H1 (cell line): ENCODE results near the gene VPS35. TPM values are rescaled to one million over a fixed set of nuclear protein-coding genes. Genes with fewer than 3 reads are reported as not detected.

Source experiments
- CTCF ChIA-PET: fragments of 300-600 bp; sonication (Branson Sonifier 250); formaldehyde crosslinking; loops from one replicate; lab custom pipeline; 2021; ENCODE audit not compliant: partially characterized antibody; lab: Charles Lee
- POLR2A ChIA-PET: fragments of 300-600 bp; sonication (Branson Sonifier 250); formaldehyde crosslinking; loops from one replicate; lab custom pipeline; 2021; ENCODE audit warnings: inconsistent platforms; ENCODE audit not compliant: partially characterized antibody; lab: Charles Lee
- DNase-seq, 2 experiments: peaks; one replicate each; pipeline versions ENCODE4 v3.0.0 to v3.0.0-alpha.2; 2010 to 2022; ENCODE audit warnings: low spot score in 2 of 2, low read depth in 1 of 2, mixed read lengths in 1 of 2
- FAIRE-seq: peaks from 2 replicates; lab custom pipeline; 2011; peaks lifted over from hg19 to GRCh38; lab: Jason Lieb, UNC
- H2AFZ ChIP-seq: 2 replicates; pipeline ENCODE4 v1.8.1; 2012; ENCODE audit warnings: low read length, inconsistent platforms
- H2AK5ac ChIP-seq: 2 replicates; pipeline ENCODE4 v1.6.1; 2013; ENCODE audit warnings: low read depth, low read length
- H2BK120ac ChIP-seq: replicated peaks from 2 replicates; pipeline ENCODE3; 2013; ENCODE audit warnings: low read depth, low read length, inconsistent platforms
- H2BK12ac ChIP-seq: 2 replicates; pipeline ENCODE4 v1.6.1; 2013; ENCODE audit warnings: low read depth, low read length
- H2BK15ac ChIP-seq: 2 replicates; pipeline ENCODE4 v1.6.1; 2013; ENCODE audit warnings: low read length
- H2BK20ac ChIP-seq: 2 replicates; pipeline ENCODE4 v1.6.1; 2013; ENCODE audit warnings: low read length
- H2BK5ac ChIP-seq: 2 replicates; pipeline ENCODE4 v1.6.1; 2013; ENCODE audit warnings: low read depth, low read length
- H3K14ac ChIP-seq: 2 replicates; pipeline ENCODE4 v1.6.1; 2013; ENCODE audit warnings: inconsistent platforms; ENCODE audit not compliant: insufficient read length
- H3K18ac ChIP-seq: 2 replicates; pipeline ENCODE4 v1.6.1; 2013; ENCODE audit warnings: low read length; ENCODE audit errors: extremely low read depth
- H3K23ac ChIP-seq: 2 replicates; pipeline ENCODE4 v1.6.1; 2013; ENCODE audit warnings: inconsistent platforms; ENCODE audit not compliant: insufficient read length
- H3K23me2 ChIP-seq: 2 replicates; pipeline ENCODE4 v1.6.1; 2013; ENCODE audit warnings: low read depth, low read length
- H3K27ac ChIP-seq: 2 replicates; pipeline ENCODE4 v1.6.1; 2011; ENCODE audit warnings: low read depth, low read length, inconsistent platforms
- H3K27me3 ChIP-seq, 4 experiments: replicated peaks in 1 of 4; 1 replicate in 1 of 4; 2 replicates in 3 of 4; pipeline versions ENCODE4 v1.6.1 to v1.8.1; 2011 to 2013; ENCODE audit warnings: low read length in 3 of 4, mild to moderate bottlenecking in 3 of 4, inconsistent platforms in 2 of 4, mixed read lengths in 2 of 4, moderate library complexity in 1 of 4; ENCODE audit not compliant: control insufficient read depth in 3 of 4, insufficient read depth in 3 of 4; ENCODE audit errors: extremely low read depth in 1 of 4
- H3K36me3 ChIP-seq, 4 experiments: 2 replicates each; pipeline versions ENCODE4 v1.6.1 to v1.8.1; 2011 to 2013; ENCODE audit warnings: mild to moderate bottlenecking in 4 of 4, low read length in 3 of 4, moderate library complexity in 2 of 4, control low read depth in 1 of 4, inconsistent platforms in 1 of 4; ENCODE audit not compliant: insufficient read depth in 4 of 4, control insufficient read depth in 2 of 4
- H3K4ac ChIP-seq: replicated peaks from 2 replicates; pipeline ENCODE3; 2013; ENCODE audit warnings: low read length, low read depth, mixed read lengths, inconsistent platforms; ENCODE audit not compliant: insufficient read length
- H3K4me1 ChIP-seq, 4 experiments: replicated peaks in 1 of 4; 1 replicate in 1 of 4; 2 replicates in 3 of 4; pipeline versions ENCODE4 v1.6.1 to v1.8.1; 2011 to 2013; ENCODE audit warnings: low read length in 3 of 4, inconsistent platforms in 2 of 4, mixed read lengths in 1 of 4; ENCODE audit not compliant: insufficient read depth in 4 of 4, control insufficient read depth in 3 of 4
- H3K4me2 ChIP-seq, 2 experiments: 2 replicates each; pipeline versions ENCODE4 v1.6.1 to v1.8.1; 2011 to 2013; ENCODE audit warnings: low read depth in 2 of 2, low read length in 2 of 2, control low read depth in 1 of 2, inconsistent platforms in 1 of 2, mild to moderate bottlenecking in 1 of 2; ENCODE audit not compliant: insufficient read depth in 1 of 2
- H3K4me3 ChIP-seq, 4 experiments: fragments of 200-600, 300-600 bp in 1 of 4; sonication (generic), shearing (Covaris generic), sonication (Bioruptor Twin) in 1 of 4; 2 replicates each; pipeline versions ENCODE4 v1.5.1 to v1.8.1; 2011 to 2016; ENCODE audit warnings: low read length in 4 of 4, low read depth in 3 of 4, control low read depth in 2 of 4, inconsistent platforms in 2 of 4, mild to moderate bottlenecking in 2 of 4, mixed read lengths in 1 of 4, moderate library complexity in 1 of 4; ENCODE audit not compliant: insufficient read depth in 2 of 4; ENCODE audit errors: extremely low read depth in 1 of 4
- H3K56ac ChIP-seq: replicated peaks from 2 replicates; pipeline ENCODE3; 2013; ENCODE audit warnings: low read depth, mild to moderate bottlenecking, mixed read lengths, low read length, inconsistent platforms; ENCODE audit not compliant: insufficient read length
- H3K79me1 ChIP-seq: 2 replicates; pipeline ENCODE4 v1.6.1; 2013; ENCODE audit warnings: low read depth, low read length, control low read depth
- H3K79me2 ChIP-seq, 2 experiments: 2 replicates each; pipeline versions ENCODE4 v1.6.1 to v1.8.1; 2012 to 2013; ENCODE audit warnings: low read length in 2 of 2, mild to moderate bottlenecking in 2 of 2, inconsistent platforms in 1 of 2; ENCODE audit not compliant: insufficient read depth in 2 of 2, control insufficient read depth in 1 of 2
- H3K9ac ChIP-seq, 4 experiments: replicated peaks in 1 of 4; 1 replicate in 1 of 4; 2 replicates in 3 of 4; pipeline versions ENCODE4 v1.6.1 to v1.8.1; 2011 to 2013; ENCODE audit warnings: low read depth in 3 of 4, low read length in 3 of 4, control low read depth in 2 of 4, mild to moderate bottlenecking in 2 of 4, moderate library complexity in 2 of 4, inconsistent platforms in 1 of 4; ENCODE audit errors: extremely low read depth in 1 of 4
- H3K9me3 ChIP-seq, 2 experiments: 2 replicates each; pipeline versions ENCODE4 v1.6.1 to v1.8.1; 2012 to 2013; ENCODE audit warnings: mild to moderate bottlenecking in 2 of 2, moderate library complexity in 2 of 2, control low read depth in 1 of 2, inconsistent platforms in 1 of 2, low read depth in 1 of 2, low read length in 1 of 2, mixed read lengths in 1 of 2; ENCODE audit not compliant: insufficient read depth in 2 of 2
- H4K20me1 ChIP-seq, 2 experiments: replicated peaks in 1 of 2; 2 replicates each; pipeline versions ENCODE3 to v1.8.1; 2011 to 2013; ENCODE audit warnings: inconsistent platforms in 2 of 2, low read length in 2 of 2, mild to moderate bottlenecking in 1 of 2; ENCODE audit not compliant: insufficient read depth in 2 of 2, control insufficient read depth in 1 of 2
- H4K5ac ChIP-seq: 2 replicates; pipeline ENCODE4 v1.6.1; 2013; ENCODE audit warnings: low read length, low read depth, mixed read lengths, inconsistent platforms; ENCODE audit not compliant: insufficient read length
- H4K8ac ChIP-seq: 2 replicates; pipeline ENCODE4 v1.8.0; 2013; ENCODE audit warnings: mild to moderate bottlenecking, moderate library complexity, low read length, inconsistent platforms; ENCODE audit not compliant: insufficient read depth; ENCODE audit errors: extremely low read depth
- H4K91ac ChIP-seq: replicated peaks from 2 replicates; pipeline ENCODE3; 2013; ENCODE audit warnings: low read length, mixed read lengths, inconsistent platforms; ENCODE audit not compliant: insufficient read length
- ASH2L ChIP-seq: fragments of 200-600, 300-600 bp; sonication (generic); IDR thresholded peaks from one replicate; pipeline ENCODE4 v1.7.1; 2017; ENCODE audit warnings: low read length
- CBX5 ChIP-seq: fragments of 300-800, 300-1000 bp; sonication (generic); IDR thresholded peaks from 2 replicates; pipeline ENCODE4 v1.7.1; 2016; ENCODE audit warnings: antibody characterized with exemption, low read length, low read depth
- FOSL1 ChIP-seq: IDR thresholded peaks from 2 replicates; pipeline ENCODE4 v1.6.1; 2011; ENCODE audit warnings: mild to moderate bottlenecking, low read depth, low read length, moderate library complexity; ENCODE audit not compliant: insufficient read depth
- JUN ChIP-seq: IDR thresholded peaks from 2 replicates; pipeline ENCODE4 v1.6.1; 2011; ENCODE audit warnings: low read depth, mild to moderate bottlenecking, improper control_type of control experiment, low read length
- JUND ChIP-seq: IDR thresholded peaks from 2 replicates; pipeline ENCODE4 v1.6.1; 2011; ENCODE audit warnings: mild to moderate bottlenecking, improper control_type of control experiment, low read length
- KDM5A ChIP-seq: fragments of 200-600 bp; IDR thresholded peaks from 2 replicates; pipeline ENCODE4 v1.7.1; 2012; ENCODE audit warnings: mild to moderate bottlenecking, low read length, inconsistent platforms, mixed read lengths
- POLR2AphosphoS5 ChIP-seq: IDR thresholded peaks from 2 replicates; pipeline ENCODE4 v1.6.1; 2011; ENCODE audit warnings: low read depth, low read length
- RAD21 ChIP-seq, 2 experiments: IDR thresholded peaks in 1 of 2; conservative IDR thresholded peaks in 1 of 2; 2 replicates each; pipeline ENCODE4 v1.6.1; 2011; ENCODE audit warnings: low read depth in 2 of 2, low read length in 2 of 2, improper control_type of control experiment in 1 of 2, inconsistent platforms in 1 of 2, mild to moderate bottlenecking in 1 of 2, moderate library complexity in 1 of 2
- SUZ12 ChIP-seq: fragments of 200-600 bp; sonication (generic); IDR thresholded peaks from 2 replicates; pipeline ENCODE4 v1.6.1; 2012; ENCODE audit warnings: mild to moderate bottlenecking, inconsistent platforms, low read length, moderate library complexity, mixed read lengths
- TCF12 ChIP-seq: IDR thresholded peaks from 2 replicates; pipeline ENCODE4 v1.6.1; 2011; ENCODE audit warnings: low read depth, mild to moderate bottlenecking, low read length
- ZNF274 ChIP-seq: IDR thresholded peaks from 2 replicates; pipeline ENCODE4 v1.7.0; 2012; ENCODE audit warnings: low read length, borderline replicate concordance; ENCODE audit errors: extremely low read depth
- WGBS, 2 experiments: shearing (Covaris generic) in 1 of 2; methylation state at CpG; one replicate each; pipeline versions ENCODE4 v1.1.6 to v1.1.7; 2013 to 2015; ENCODE audit warnings: low lambda C conversion rate in 2 of 2, mixed read lengths in 2 of 2, inconsistent platforms in 1 of 2, low coverage in 1 of 2, missing lambda C conversion rate in 1 of 2; ENCODE audit not compliant: insufficient replicate concordance in 2 of 2, insufficient coverage in 1 of 2, insufficient read length in 1 of 2; ENCODE audit errors: extremely low coverage in 1 of 2, missing lambda C conversion rate in 1 of 2; 5-methylcytosine and 5-hydroxymethylcytosine counted together
- polyA plus RNA-seq, 7 experiments: library from polyadenylated mRNA; depleted of rRNA in 3 of 7; stranded (reverse) in 5 of 7; unstranded in 2 of 7; fragments of >200 nt in 5 of 7; fragments of 200-250 nt in 2 of 7; gene quantifications; 1 replicate in 5 of 7; 2 replicates in 1 of 7; 4 replicates in 1 of 7; pipeline versions ENCODE4 v1.2.1 to v1.2.3, GENCODE V29; 2011 to 2013; ENCODE audit warnings: missing spikeins in 2 of 7, mixed read lengths in 2 of 7
- total RNA-seq: library from RNA; stranded (reverse); fragmentation: NEBNext Ultra II Directional; extraction: Animal tissue kit (Norgen Biotek cat#: 25700); gene quantifications from 2 replicates; pipeline ENCODE4 v1.2.1, GENCODE V29; 2021
- TF ChIP-seq, protein P1 (sequence below): IDR thresholded peaks from 2 replicates; pipeline ENCODE4 v1.6.1; 2011; ENCODE audit warnings: low read depth, mild to moderate bottlenecking, low read length; ENCODE audit not compliant: insufficient read depth

The VPS35 gene
- total and polyA plus RNA-seq, 2 of the 8 experiments (the other 6 are each of a cell fraction or from before 2014, with no cell fraction given): 10.3 to 66.9 TPM

DNA sequence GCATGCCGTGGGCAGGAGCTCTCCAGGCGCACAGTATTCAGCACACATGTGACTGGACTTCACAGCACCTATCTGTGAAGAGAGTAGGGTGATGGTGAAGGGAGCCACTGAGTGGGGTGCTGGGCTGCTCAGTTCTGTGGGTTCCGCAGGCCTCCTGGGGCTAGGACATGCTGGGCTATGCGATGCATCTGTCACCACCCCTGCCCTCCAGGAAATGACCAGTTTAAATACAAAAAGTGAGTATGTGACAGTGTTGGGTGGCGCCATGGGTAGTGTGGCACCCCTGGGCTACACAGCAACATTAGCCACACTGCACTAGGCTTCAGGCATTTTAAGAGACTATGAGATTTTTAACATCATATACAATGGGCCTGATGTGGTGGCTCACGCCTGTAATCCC lies 30.6 kb upstream of the VPS35 start:
- H3K4me1 ChIP-seq: no peaks in the 10 kb centered on the region
- H3K14ac ChIP-seq: no peak overlapping the region
- 86% methylated on average over 6 of the region's 6 CpGs; no CpG with 5 or more reads in 1 of the 2 experiments for WGBS, 2 experiments
- no peak overlapping the region for H3K18ac ChIP-seq
- no peak overlapping the region for H3K4me2 ChIP-seq
- H3K4ac ChIP-seq: no peak overlapping the region
- H4K8ac ChIP-seq: no peak overlapping the region
- H4K91ac ChIP-seq: no peak overlapping the region
- H2BK15ac ChIP-seq: no peak overlapping the region
- no peaks in the 10 kb centered on the region for H4K20me1 ChIP-seq
- H2BK120ac ChIP-seq: no peak overlapping the region
- no peak overlapping the region for H3K4me3 ChIP-seq
- H3K27me3 ChIP-seq: no peaks in the 10 kb centered on the region
- ChIA-PET POLR2A (no interaction called here), CTCF (no interaction called here)
- H2AK5ac ChIP-seq: no peak overlapping the region
- no peaks in the 10 kb centered on the region for H3K79me2 ChIP-seq
- no peak overlapping the region for H2BK12ac ChIP-seq
- no peak overlapping the region for H3K23ac ChIP-seq
- no peak overlapping the region for H3K9ac ChIP-seq
- H3K36me3 ChIP-seq: no peaks in the 10 kb centered on the region
- H3K23me2 ChIP-seq: no peaks in the 10 kb centered on the region
- no peak overlapping the region for H2AFZ ChIP-seq
- H3K79me1 ChIP-seq: no peaks in the 10 kb centered on the region
- H2BK5ac ChIP-seq: no peak overlapping the region; the same call in 1 of the 2 replicates
- no peak for FAIRE-seq
- H3K27ac ChIP-seq: no peak overlapping the region
- no peak for DNase-seq
- H2BK20ac ChIP-seq: no peak overlapping the region
- no peak overlapping the region for H3K56ac ChIP-seq
- 0 out of 4 replicates have a peak, but pooled peaks cover 0 to under 1% of the 10 kb centered on the region in 2 experiments for H3K9me3 ChIP-seq
- H4K5ac ChIP-seq: no peak overlapping the region
- no peak for TF ChIP-seq JUN
- no peak for TF ChIP-seq POLR2AphosphoS5
- TF ChIP-seq RAD21 (IDR thresholded peaks at IDR 0.05 in 1 of 2, conservative IDR thresholded peaks at IDR 0.05 in 1 of 2; ENCODE audit: low read depth in 2 of 2, low read length in 2 of 2): no peak
- no peak for TF ChIP-seq ZNF274
- no peak for TF ChIP-seq TCF12
- no peak for TF ChIP-seq JUND
- TF ChIP-seq FOSL1: no peak
- no peak for TF ChIP-seq CBX5
- TF ChIP-seq, protein P1, sequence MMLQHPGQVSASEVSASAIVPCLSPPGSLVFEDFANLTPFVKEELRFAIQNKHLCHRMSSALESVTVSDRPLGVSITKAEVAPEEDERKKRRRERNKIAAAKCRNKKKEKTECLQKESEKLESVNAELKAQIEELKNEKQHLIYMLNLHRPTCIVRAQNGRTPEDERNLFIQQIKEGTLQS: no peak
- no peak for TF ChIP-seq ASH2L
- no peak for TF ChIP-seq SUZ12
- no peak for TF ChIP-seq KDM5A
